ENCODE data around the gene MLYCD. TPM values are rescaled to one million over a fixed set of nuclear protein-coding genes. Genes with fewer than 3 reads are reported as not detected.

MLYCD gene
- total RNA-seq, 4 donors from 2014 or later, result 2.7 to 8.6 (median 2.9) TPM

- Histone ChIP-seq H3K27me3 (peaks cover 0 to 35% (median 4%) of the 10 kb centered on the region in 4 donors), H3K4me1 (peaks cover 0 to 13% (median 0%) of the 10 kb centered on the region in 3 donors), H3K4me3 (no peak overlapping the region), H3K9me3 (no peaks in the 10 kb centered on the region), H3K27ac (no peak overlapping the region), H3K36me3 (peaks cover 0 to 1% (median 0%) of the 10 kb centered on the region in 3 donors)
- no peak for DNase-seq
- WGBS, 2 donors, result 56 to 68% methylated on average over 14 to 18 of the region's 27 CpGs
- intact Hi-C loops (cut with DNase I), result no loop called here
- TF ChIP-seq CTCF (IDR thresholded peaks at IDR 0.05), result no peak
- no peak for TF ChIP-seq POLR2A (IDR thresholded peaks at IDR 0.05)
Measured at GRCh38 chr16:83971165-83972130, 72.5 kb downstream of the MLYCD start.

- Histone ChIP-seq H3K27ac (no peak overlapping the region), H3K4me1 (peaks cover 0 to 13% (median 0%) of the 10 kb centered on the region in 3 donors), H3K9me3 (no peaks in the 10 kb centered on the region), H3K4me3 (no peak overlapping the region), H3K27me3 (peaks cover 0 to 35% (median 4%) of the 10 kb centered on the region in 4 donors), H3K36me3 (no peaks in the 10 kb centered on the region)
- no peak for TF ChIP-seq POLR2A (IDR thresholded peaks at IDR 0.05)
- no peak for TF ChIP-seq CTCF (IDR thresholded peaks at IDR 0.05)
- WGBS, 2 donors, result 70 to 81% methylated on average over 6 to 16 of the region's 19 CpGs
- intact Hi-C loops (cut with DNase I), result no loop called here
- DNase-seq, result no peak
Measured at GRCh38 chr16:83972256-83973008, 73.5 kb downstream of the MLYCD start.

- 61 to 63% methylated on average over 6 to 7 of the region's 10 CpGs for WGBS, 2 donors
- intact Hi-C loops (cut with DNase I), result no loop called here
- DNase-seq, result no peak
Measured at GRCh38 chr16:83973077-83973476, 74.2 kb downstream of the MLYCD start.

GRCh38 chr16:83973581-83974385 is 74.9 kb downstream of the MLYCD start:
- Histone ChIP-seq H3K36me3 (no peaks in the 10 kb centered on the region), H3K4me1 (peaks cover 0 to 4% (median 0%) of the 10 kb centered on the region in 3 donors), H3K4me3 (no peak overlapping the region), H3K9me3 (peaks cover 0 to 8% (median 0%) of the 10 kb centered on the region in 3 donors), H3K27ac (no peak overlapping the region), H3K27me3 (peaks cover 0 to 24% (median 4%) of the 10 kb centered on the region in 4 donors)
- no peak for DNase-seq
- intact Hi-C loops (cut with DNase I), result no loop called here
- TF ChIP-seq POLR2A (IDR thresholded peaks at IDR 0.05), result no peak
- TF ChIP-seq CTCF (IDR thresholded peaks at IDR 0.05), result no peak
- 69 to 71% methylated on average over 8 to 19 of the region's 22 CpGs for WGBS, 2 donors

More at GRCh38 chr16:83973077-83973476, 74.2 kb downstream of the MLYCD start:
- H3K36me3 ChIP-seq, result no peaks in the 10 kb centered on the region
- no peak overlapping the region for H3K27ac ChIP-seq
- H3K27me3 ChIP-seq, result peaks cover 0 to 29% (median 4%) of the 10 kb centered on the region in 4 donors
- peaks cover 0 to under 1% (median 0%) of the 10 kb centered on the region in 3 donors for H3K9me3 ChIP-seq
- no peak for TF ChIP-seq CTCF (IDR thresholded peaks at IDR 0.05)
- TF ChIP-seq POLR2A (IDR thresholded peaks at IDR 0.05), result no peak
- peaks cover 0 to 8% (median 0%) of the 10 kb centered on the region in 3 donors for H3K4me1 ChIP-seq
- H3K4me3 ChIP-seq, result no peak overlapping the region
